HG02642 (cell line): ENCODE data around the gene MRGPRX3.

ENCODE experiments used
- ATAC-seq: cut with Tn5 transposase; IDR thresholded peaks from one replicate; pipeline ENCODE4 v1.9.1; 2021; ENCODE audit warnings: mild to moderate bottlenecking; ENCODE audit not compliant: unreplicated experiment, poor library complexity

The MRGPRX3 gene

GRCh38 chr11:18151581-18151980 is 19.2 kb downstream of the MRGPRX3 start:
- no peak for ATAC-seq

GRCh38 chr11:18168372-18168771 is 36.0 kb downstream of the MRGPRX3 start:
- no peak for ATAC-seq

GRCh38 chr11:18171377-18172000 is 39.1 kb downstream of the MRGPRX3 start:
- ATAC-seq: no peak

GRCh38 chr11:18172666-18173065 is 40.3 kb downstream of the MRGPRX3 start, which contains the start of gene MRGPRX4:
TSS of gene MRGPRX4 (plus strand) at chr11:18172837. CDS start at chr11:18173257, 420 bp downstream.
- no peak for ATAC-seq

GRCh38 chr11:18173225-18173866 is 41.0 kb downstream of the MRGPRX3 start:
- no peak for ATAC-seq
